HEK293 (cell line): ENCODE data around the gene FBLN2.
A peak's percentile ranks its signal among the peaks of the same experiment; 100 is the strongest.

Experiments used
- CTCF ChIA-PET: fragments of 350-600 bp; formaldehyde crosslinking; extraction: SDS; loops from one replicate; lab custom pipeline; 2021; ENCODE audit warnings: antibody characterized with exemption; lab: Yijun Ruan, JAX
- POLR2A ChIA-PET: fragments of 300-600 bp; formaldehyde crosslinking; extraction: SDS; loops from one replicate; lab custom pipeline; 2020; ENCODE audit warnings: antibody characterized with exemption, inconsistent platforms; lab: Yijun Ruan, JAX
- H3K27ac ChIP-seq: fragments of 200-500 bp; sonication (Bioruptor generic); 2 replicates; pipeline ENCODE4 v1.5.1; 2014; ENCODE audit warnings: low read depth, low read length, control low read depth, inconsistent platforms; ENCODE audit errors: extremely low read depth
- H3K36me3 ChIP-seq, 2 experiments: fragments of 200-500 bp in 1 of 2; sonication (Bioruptor generic) in 1 of 2; 1 replicate in 1 of 2; 2 replicates in 1 of 2; pipeline ENCODE4 v1.5.1; 2014 to 2017; ENCODE audit warnings: inconsistent platforms in 2 of 2, low read length in 2 of 2; ENCODE audit not compliant: control insufficient read depth in 2 of 2, insufficient read depth in 1 of 2
- H3K4me1 ChIP-seq: fragments of 200-500 bp; sonication (Bioruptor generic); 2 replicates; pipeline ENCODE4 v1.5.1; 2014; ENCODE audit warnings: mild to moderate bottlenecking, low read length, inconsistent platforms; ENCODE audit not compliant: control insufficient read depth, insufficient read depth
- H3K4me3 ChIP-seq: 2 replicates; pipeline ENCODE4 v1.5.1; 2011; ENCODE audit warnings: low read depth, mild to moderate bottlenecking, control low read depth, low read length, moderate library complexity
- H3K9me3 ChIP-seq: fragments of 200-500 bp; sonication (Bioruptor generic); 2 replicates; pipeline ENCODE4 v1.5.1; 2014; ENCODE audit warnings: low read depth, low read length, inconsistent platforms; ENCODE audit not compliant: control insufficient read depth, insufficient read depth
- AEBP2 ChIP-seq: fragments of 450-650 bp; formaldehyde crosslinking; IDR thresholded peaks from 2 replicates; pipeline ENCODE4 v1.5.1; 2016; ENCODE audit warnings: missing biosample characterization, missing genetic modification characterization, borderline replicate concordance
- EGR2 ChIP-seq: fragments of 450-650 bp; formaldehyde crosslinking; IDR thresholded peaks from 2 replicates; pipeline ENCODE4 v1.5.1; 2016; ENCODE audit warnings: low read depth, missing biosample characterization, missing genetic modification characterization
- GLIS1 ChIP-seq: fragments of 450-650 bp; formaldehyde crosslinking; IDR thresholded peaks from 2 replicates; pipeline ENCODE4 v1.5.1; 2016; ENCODE audit warnings: missing biosample characterization, missing genetic modification characterization
- GLIS2 ChIP-seq: fragments of 450-650 bp; formaldehyde crosslinking; IDR thresholded peaks from 2 replicates; pipeline ENCODE4 v1.5.1; 2016; ENCODE audit warnings: missing biosample characterization, missing genetic modification characterization
- HOXD13 ChIP-seq: sonication (generic); formaldehyde crosslinking; IDR thresholded peaks from 2 replicates; pipeline ENCODE4 v1.8.0; 2022; ENCODE audit warnings: missing genetic modification reagents, borderline replicate concordance
- OVOL3 ChIP-seq: fragments of 450-650 bp; formaldehyde crosslinking; IDR thresholded peaks from 2 replicates; pipeline ENCODE4 v1.5.1; 2016; ENCODE audit warnings: missing biosample characterization, missing genetic modification characterization
- WT1 ChIP-seq: fragments of 450-650 bp; formaldehyde crosslinking; IDR thresholded peaks from 2 replicates; pipeline ENCODE4 v1.5.1; 2016; ENCODE audit warnings: missing biosample characterization, missing genetic modification characterization
- ZFHX2 ChIP-seq: fragments of 450-650 bp; formaldehyde crosslinking; conservative IDR thresholded peaks from 2 replicates; pipeline ENCODE4 v1.5.1; 2016; ENCODE audit warnings: missing biosample characterization, missing genetic modification characterization
- ZFP41 ChIP-seq: fragments of 450-650 bp; formaldehyde crosslinking; IDR thresholded peaks from 2 replicates; pipeline ENCODE4 v1.5.1; 2016; ENCODE audit warnings: missing biosample characterization, missing genetic modification characterization, borderline replicate concordance
- ZNF19 ChIP-seq: fragments of 450-650 bp; formaldehyde crosslinking; IDR thresholded peaks from 2 replicates; pipeline ENCODE4; 2016; ENCODE audit warnings: missing biosample characterization, missing genetic modification characterization, low read depth
- ZNF248 ChIP-seq: fragments of 450-650 bp; formaldehyde crosslinking; IDR thresholded peaks from 2 replicates; pipeline ENCODE4 v1.5.1; 2017; ENCODE audit warnings: missing biosample characterization, missing genetic modification characterization
- ZNF266 ChIP-seq: fragments of 450-650 bp; formaldehyde crosslinking; IDR thresholded peaks from 2 replicates; pipeline ENCODE4 v1.5.1; 2016; ENCODE audit warnings: missing biosample characterization, missing genetic modification characterization, low read depth
- ZNF398 ChIP-seq: fragments of 450-650 bp; formaldehyde crosslinking; IDR thresholded peaks from 2 replicates; pipeline ENCODE4 v1.5.1; 2017; ENCODE audit warnings: missing biosample characterization, missing genetic modification characterization
- ZNF433 ChIP-seq: fragments of 450-650 bp; formaldehyde crosslinking; IDR thresholded peaks from 2 replicates; pipeline ENCODE4 v1.5.1; 2016; ENCODE audit warnings: missing biosample characterization, missing genetic modification characterization, low read depth
- ZNF510 ChIP-seq: fragments of 450-650 bp; formaldehyde crosslinking; IDR thresholded peaks from 2 replicates; pipeline ENCODE4 v1.5.1; 2018; ENCODE audit warnings: mild to moderate bottlenecking, missing genetic modification characterization, missing biosample characterization; ENCODE audit not compliant: insufficient replicate concordance
- ZNF555 ChIP-seq: fragments of 450-650 bp; formaldehyde crosslinking; conservative IDR thresholded peaks from 2 replicates; pipeline ENCODE4 v1.5.1; 2017; ENCODE audit warnings: missing biosample characterization, mild to moderate bottlenecking, missing genetic modification characterization, inconsistent platforms
- ZNF629 ChIP-seq: fragments of 450-650 bp; formaldehyde crosslinking; IDR thresholded peaks from 2 replicates; pipeline ENCODE4 v1.5.1; 2017; ENCODE audit warnings: missing biosample characterization, missing genetic modification characterization
- ZNF654 ChIP-seq: fragments of 450-650 bp; formaldehyde crosslinking; IDR thresholded peaks from 2 replicates; pipeline ENCODE4 v1.5.1; 2016; ENCODE audit warnings: low read depth, missing biosample characterization, missing genetic modification characterization
- ZNF707 ChIP-seq: fragments of 450-650 bp; formaldehyde crosslinking; IDR thresholded peaks from 2 replicates; pipeline ENCODE4 v1.5.1; 2016; ENCODE audit warnings: missing biosample characterization, missing genetic modification characterization
- ZNF777 ChIP-seq: fragments of 450-650 bp; formaldehyde crosslinking; IDR thresholded peaks from 2 replicates; pipeline ENCODE4 v1.5.1; 2017; ENCODE audit warnings: missing biosample characterization, missing genetic modification characterization, borderline replicate concordance
- ZSCAN16 ChIP-seq: fragments of 450-650 bp; formaldehyde crosslinking; IDR thresholded peaks from 2 replicates; pipeline ENCODE4 v1.5.1; 2016; ENCODE audit warnings: missing biosample characterization, missing genetic modification characterization
- TF ChIP-seq, protein P1 (sequence below): fragments of 450-650 bp; formaldehyde crosslinking; IDR thresholded peaks from 2 replicates; pipeline ENCODE4 v1.5.1; 2016; ENCODE audit warnings: missing biosample characterization, missing genetic modification characterization
- TF ChIP-seq, protein P2 (sequence below): fragments of 450-650 bp; formaldehyde crosslinking; IDR thresholded peaks from 2 replicates; pipeline ENCODE4 v1.5.1; 2017; ENCODE audit warnings: missing biosample characterization, missing genetic modification characterization

Gene FBLN2

DNA sequence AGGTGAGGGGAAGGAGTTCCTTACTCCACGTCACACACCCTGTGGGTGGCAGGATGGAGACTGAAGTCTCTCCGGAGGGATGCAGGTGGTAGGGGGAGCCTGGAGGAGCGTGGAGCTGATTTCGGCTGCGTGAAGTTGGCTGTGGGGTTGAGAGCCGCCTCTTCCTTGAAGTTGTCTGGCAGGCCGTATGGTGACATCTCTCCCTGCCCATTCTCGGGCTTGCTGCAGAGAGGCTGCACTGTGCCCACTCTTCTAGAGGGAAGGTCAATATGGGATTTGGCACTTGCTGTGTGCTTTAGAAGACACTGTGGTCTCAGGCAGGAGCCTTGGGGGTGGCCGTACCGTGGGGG is 13.4 kb upstream of the FBLN2 start:
- Histone ChIP-seq H3K4me1 (no peaks in the 10 kb centered on the region), H3K27ac (no peak overlapping the region), H3K9me3 (no peaks in the 10 kb centered on the region), H3K36me3 (no peaks in the 10 kb centered on the region), H3K4me3 (no peak overlapping the region)
- TF ChIP-seq ZNF654 (tag by site-specific recombination) (no peak), ZNF777 (tag by site-specific recombination) (no peak), ZNF19 (no peak), ZSCAN16 (no peak), ZNF266 (tag by site-specific recombination) (no peak), ZNF398 (tag by site-specific recombination) (no peak), OVOL3 (no peak), AEBP2 (tag by site-specific recombination) (no peak), HOXD13 (no peak), ZNF555 (no peak), GLIS2 (tag by site-specific recombination) (no peak), WT1 (tag by site-specific recombination) (no peak)
- ChIA-PET POLR2A (no interaction called here), CTCF (interaction anchor here (1.5 kb wide), 1 partner anchor 35 kb away, joined by 6 read pairs; no protein-coding TSS in a partner anchor)

- H3K27ac ChIP-seq: no peak overlapping the region
- no peaks in the 10 kb centered on the region for H3K9me3 ChIP-seq
- H3K36me3 ChIP-seq: no peaks in the 10 kb centered on the region
- CTCF ChIA-PET: no interaction called here
- H3K4me3 ChIP-seq: no peak overlapping the region
- POLR2A ChIA-PET: no interaction called here
- H3K4me1 ChIP-seq: no peaks in the 10 kb centered on the region
- TF ChIP-seq ZNF433 (tag by site-specific recombination) (no peak), ZNF398 (tag by site-specific recombination) (no peak), EGR2 (tag by site-specific recombination) (peak; percentile 49; the same call in 1 of the 2 replicates), ZNF510 (tag by site-specific recombination) (no peak), ZFP41 (no peak), GLIS1 (tag by site-specific recombination) (no peak), ZFHX2 (tag by site-specific recombination) (peak; percentile 46), ZNF248 (no peak), ZNF707 (tag by site-specific recombination) (no peak), ZNF629 (tag by site-specific recombination) (no peak)
- TF ChIP-seq, protein P1, sequence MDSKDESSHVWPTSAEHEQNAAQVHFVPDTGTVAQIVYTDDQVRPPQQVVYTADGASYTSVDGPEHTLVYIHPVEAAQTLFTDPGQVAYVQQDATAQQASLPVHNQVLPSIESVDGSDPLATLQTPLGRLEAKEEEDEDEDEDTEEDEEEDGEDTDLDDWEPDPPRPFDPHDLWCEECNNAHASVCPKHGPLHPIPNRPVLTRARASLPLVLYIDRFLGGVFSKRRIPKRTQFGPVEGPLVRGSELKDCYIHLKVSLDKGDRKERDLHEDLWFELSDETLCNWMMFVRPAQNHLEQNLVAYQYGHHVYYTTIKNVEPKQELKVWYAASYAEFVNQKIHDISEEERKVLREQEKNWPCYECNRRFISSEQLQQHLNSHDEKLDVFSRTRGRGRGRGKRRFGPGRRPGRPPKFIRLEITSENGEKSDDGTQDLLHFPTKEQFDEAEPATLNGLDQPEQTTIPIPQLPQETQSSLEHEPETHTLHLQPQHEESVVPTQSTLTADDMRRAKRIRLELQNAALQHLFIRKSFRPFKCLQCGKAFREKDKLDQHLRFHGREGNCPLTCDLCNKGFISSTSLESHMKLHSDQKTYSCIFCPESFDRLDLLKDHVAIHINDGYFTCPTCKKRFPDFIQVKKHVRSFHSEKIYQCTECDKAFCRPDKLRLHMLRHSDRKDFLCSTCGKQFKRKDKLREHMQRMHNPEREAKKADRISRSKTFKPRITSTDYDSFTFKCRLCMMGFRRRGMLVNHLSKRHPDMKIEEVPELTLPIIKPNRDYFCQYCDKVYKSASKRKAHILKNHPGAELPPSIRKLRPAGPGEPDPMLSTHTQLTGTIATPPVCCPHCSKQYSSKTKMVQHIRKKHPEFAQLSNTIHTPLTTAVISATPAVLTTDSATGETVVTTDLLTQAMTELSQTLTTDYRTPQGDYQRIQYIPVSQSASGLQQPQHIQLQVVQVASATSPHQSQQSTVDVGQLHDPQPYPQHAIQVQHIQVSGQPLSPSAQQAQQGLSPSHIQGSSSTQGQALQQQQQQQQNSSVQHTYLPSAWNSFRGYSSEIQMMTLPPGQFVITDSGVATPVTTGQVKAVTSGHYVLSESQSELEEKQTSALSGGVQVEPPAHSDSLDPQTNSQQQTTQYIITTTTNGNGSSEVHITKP (tag by site-specific recombination): no peak
- TF ChIP-seq, protein P2, sequence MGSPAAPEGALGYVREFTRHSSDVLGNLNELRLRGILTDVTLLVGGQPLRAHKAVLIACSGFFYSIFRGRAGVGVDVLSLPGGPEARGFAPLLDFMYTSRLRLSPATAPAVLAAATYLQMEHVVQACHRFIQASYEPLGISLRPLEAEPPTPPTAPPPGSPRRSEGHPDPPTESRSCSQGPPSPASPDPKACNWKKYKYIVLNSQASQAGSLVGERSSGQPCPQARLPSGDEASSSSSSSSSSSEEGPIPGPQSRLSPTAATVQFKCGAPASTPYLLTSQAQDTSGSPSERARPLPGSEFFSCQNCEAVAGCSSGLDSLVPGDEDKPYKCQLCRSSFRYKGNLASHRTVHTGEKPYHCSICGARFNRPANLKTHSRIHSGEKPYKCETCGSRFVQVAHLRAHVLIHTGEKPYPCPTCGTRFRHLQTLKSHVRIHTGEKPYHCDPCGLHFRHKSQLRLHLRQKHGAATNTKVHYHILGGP (tag by site-specific recombination): no peak
Measured at GRCh38 chr3:13535905-13536304, 13.0 kb upstream of the FBLN2 start.
